Activated CD4-positive, CD25-positive, alpha-beta regulatory T cell treated with anti-CD3 and anti-CD28 coated beads, Interleukin-2, amount 50 U/mL, for 24 hours (primary cell): ENCODE results near the gene KIF1A.
A peak's percentile ranks its signal among the peaks of the same experiment; 100 is the strongest.

Experiments used
- ATAC-seq, 2 donors: fragments of 150-1000 bp; cut with Tn5 transposase; one replicate each; pipeline ENCODE4 v1.10.0; 2021; ENCODE audit warnings: mild to moderate bottlenecking in 1 of 2, moderate library complexity in 1 of 2

The KIF1A gene, protein sequence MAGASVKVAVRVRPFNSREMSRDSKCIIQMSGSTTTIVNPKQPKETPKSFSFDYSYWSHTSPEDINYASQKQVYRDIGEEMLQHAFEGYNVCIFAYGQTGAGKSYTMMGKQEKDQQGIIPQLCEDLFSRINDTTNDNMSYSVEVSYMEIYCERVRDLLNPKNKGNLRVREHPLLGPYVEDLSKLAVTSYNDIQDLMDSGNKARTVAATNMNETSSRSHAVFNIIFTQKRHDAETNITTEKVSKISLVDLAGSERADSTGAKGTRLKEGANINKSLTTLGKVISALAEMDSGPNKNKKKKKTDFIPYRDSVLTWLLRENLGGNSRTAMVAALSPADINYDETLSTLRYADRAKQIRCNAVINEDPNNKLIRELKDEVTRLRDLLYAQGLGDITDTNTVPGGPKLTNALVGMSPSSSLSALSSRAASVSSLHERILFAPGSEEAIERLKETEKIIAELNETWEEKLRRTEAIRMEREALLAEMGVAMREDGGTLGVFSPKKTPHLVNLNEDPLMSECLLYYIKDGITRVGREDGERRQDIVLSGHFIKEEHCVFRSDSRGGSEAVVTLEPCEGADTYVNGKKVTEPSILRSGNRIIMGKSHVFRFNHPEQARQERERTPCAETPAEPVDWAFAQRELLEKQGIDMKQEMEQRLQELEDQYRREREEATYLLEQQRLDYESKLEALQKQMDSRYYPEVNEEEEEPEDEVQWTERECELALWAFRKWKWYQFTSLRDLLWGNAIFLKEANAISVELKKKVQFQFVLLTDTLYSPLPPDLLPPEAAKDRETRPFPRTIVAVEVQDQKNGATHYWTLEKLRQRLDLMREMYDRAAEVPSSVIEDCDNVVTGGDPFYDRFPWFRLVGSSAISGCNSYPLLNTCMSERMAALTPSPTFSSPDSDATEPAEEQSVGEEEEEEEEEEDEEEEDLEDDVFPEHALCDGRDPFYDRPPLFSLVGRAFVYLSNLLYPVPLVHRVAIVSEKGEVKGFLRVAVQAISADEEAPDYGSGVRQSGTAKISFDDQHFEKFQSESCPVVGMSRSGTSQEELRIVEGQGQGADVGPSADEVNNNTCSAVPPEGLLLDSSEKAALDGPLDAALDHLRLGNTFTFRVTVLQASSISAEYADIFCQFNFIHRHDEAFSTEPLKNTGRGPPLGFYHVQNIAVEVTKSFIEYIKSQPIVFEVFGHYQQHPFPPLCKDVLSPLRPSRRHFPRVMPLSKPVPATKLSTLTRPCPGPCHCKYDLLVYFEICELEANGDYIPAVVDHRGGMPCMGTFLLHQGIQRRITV (N-terminal part only)

GRCh38 chr2:240819858-240820606 lies at the start of gene KIF1A:
Gene KIF1A, minus strand, starts transcription at chr2:240820219. Its CDS starts 22,467 bp downstream, at chr2:240797752.
- ATAC-seq, result no peak

DNA sequence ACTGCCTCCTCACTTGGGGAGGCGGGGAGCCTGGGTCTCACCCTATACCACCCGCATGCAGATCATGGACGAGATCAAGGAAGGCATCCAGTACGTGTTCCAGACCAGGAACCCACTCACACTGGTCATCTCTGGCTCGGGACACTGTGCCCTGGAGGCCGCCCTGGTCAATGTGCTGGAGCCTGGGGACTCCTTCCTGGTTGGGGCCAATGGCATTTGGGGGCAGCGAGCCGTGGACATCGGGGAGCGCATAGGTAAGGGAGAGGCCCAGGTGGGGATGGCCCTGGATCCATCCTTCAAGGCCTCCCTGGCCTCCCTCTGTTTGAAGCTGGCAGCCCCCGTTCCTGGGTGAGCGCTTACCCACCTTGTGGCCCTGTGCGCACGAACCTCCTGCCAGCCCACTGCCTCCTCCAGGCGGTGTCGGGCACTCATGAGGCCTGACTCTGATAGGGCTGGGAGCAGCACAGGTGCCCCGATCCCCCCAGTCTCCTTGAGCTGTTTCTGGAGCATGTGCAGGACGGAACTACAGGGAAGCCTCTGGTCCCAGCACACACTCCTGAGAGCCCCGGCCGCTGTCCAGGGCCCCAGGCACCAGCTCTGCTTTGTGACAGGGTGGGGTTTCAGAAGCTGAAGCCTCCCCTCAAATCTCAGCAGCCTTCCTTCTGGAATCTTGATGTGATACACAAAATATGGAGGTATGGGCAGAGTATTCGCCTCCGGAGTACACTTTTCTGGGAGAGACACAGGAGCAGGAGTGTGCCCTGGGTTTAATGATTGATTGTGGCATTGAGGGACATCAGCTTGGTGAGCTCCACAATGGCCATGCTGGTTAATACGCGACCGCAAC lies 49.3 kb upstream of the KIF1A start:
- ATAC-seq, result no peak

- ATAC-seq, result no peak
Observed at GRCh38 chr2:240868286-240869108, 48.5 kb upstream of the KIF1A start, which contains the start of gene AGXT. Gene AGXT, plus strand, starts transcription at chr2:240868824. Its CDS starts 42 bp downstream, at chr2:240868866.

- ATAC-seq, result no peak
Observed at GRCh38 chr2:240865391-240865790, 45.4 kb upstream of the KIF1A start.

DNA sequence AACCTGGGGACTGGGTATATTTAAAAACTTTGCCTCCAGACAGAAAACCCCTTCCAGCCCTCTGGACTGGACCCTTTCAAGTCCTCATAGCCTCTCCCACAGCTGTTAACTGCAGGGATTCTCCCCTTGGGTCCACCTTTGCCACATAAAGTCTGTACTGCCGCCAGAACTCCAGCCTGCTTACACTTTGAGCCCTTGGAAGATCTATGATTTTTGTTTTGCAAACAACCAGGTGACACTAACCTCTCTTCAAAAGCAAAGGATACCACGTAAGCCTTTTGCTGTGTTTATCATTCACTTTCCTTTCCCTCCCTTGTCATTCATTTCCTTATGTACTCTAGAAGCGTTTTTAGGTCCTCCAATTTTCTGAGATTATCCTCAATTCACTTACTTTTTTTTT lies 44.5 kb upstream of the KIF1A start:
- no peak for ATAC-seq

DNA sequence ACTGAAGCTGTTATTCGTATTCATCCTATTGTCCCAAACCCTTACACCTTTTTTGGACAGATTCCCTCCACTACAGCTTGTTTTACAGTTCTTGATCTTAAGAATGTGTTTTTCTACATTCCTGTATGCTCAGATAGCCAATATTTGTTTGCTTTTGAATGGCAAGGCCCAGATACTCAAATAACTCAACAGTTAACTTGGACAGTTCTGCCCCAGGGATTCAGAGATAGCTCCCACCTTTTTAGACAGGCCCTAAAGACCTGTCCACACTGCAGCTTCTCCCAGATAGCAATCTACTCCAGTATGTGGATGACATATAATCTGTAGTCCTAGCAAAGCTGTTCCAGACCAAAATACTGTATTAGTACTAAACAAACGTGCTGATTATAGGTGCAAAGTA lies 41.5 kb upstream of the KIF1A start:
- ATAC-seq, result no peak

GRCh38 chr2:240858871-240859270 lies 38.9 kb upstream of the KIF1A start:
- no peak for ATAC-seq

DNA sequence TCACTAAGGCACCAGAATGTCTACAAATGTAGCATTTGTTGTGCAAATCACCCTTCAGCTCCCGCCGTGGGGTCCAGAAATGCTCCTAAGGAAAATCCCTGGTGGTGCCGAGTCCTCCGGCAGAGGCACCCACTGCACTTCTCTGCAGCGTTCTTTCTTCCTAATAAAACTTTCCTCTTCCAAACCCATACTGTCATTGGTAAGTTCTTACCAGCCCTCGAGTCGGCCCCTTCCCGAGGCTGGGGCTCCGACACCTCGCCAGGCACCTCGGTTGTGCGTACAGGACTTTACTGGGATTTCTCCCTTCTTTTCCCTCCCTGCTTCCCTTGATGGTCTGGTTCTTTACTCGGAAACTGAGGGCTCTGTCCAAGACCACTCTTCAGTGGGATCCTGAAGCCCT lies 38.3 kb upstream of the KIF1A start:
- no peak for ATAC-seq

GRCh38 chr2:240857039-240858008 lies 37.3 kb upstream of the KIF1A start:
- ATAC-seq, result no peak

DNA sequence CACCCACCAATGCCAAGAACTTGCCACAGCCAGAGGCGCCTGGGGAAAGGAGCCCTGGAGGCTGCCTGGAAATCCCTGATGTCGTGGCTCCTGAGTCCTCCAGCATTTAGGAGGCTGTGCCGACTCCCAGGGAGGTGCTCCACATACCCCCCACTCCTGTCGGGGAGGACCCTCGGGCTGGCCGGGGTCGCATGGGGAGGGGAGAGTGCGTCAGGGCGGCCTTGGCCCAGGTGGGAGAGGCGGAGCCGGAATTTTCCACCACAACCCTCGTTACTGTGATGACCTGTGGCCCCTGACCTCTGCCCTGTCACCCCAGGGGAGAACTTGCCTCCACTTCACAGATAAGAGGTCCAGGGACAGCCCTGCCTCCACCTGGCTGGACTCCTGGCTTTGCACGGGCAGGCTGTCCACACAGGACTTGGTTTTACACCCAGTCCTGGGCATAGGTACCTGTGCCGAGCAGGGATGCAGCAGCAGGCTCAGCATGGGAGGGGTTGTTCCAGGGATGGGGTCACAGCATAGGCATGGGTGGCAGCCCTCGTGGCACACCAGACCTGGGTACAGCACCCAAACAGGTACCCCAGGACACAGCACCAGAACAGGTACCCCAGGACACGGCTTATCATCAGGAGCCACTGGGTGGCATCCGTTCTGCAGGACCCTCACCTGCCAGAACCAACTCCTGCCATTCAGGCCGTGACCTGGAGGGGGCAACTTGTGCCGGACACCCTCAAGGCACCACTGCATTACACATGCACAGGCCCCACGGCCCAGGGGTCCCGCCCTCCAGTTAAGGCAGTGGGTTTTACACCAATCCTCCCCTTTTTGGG lies 36.3 kb upstream of the KIF1A start:
- ATAC-seq, result no peak

DNA sequence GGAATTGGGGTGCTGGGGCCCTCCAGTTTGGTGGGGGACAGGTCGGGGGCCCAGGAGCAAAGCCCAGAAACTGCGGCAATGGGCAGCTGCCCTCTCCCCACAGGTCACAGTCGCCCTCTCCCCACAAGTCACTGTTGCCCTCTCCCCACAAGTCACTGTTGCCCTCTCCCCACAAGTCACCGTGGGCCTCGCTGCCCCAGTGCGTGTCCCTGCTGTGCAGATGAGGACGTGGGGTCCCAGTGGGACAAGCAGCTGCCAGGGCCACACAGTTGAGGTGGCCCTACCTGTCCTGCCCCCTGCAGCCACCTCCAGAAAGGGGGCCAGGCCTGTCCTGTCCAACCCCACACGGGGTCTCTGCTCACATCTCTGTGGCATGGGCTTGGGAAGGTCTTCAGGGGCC lies 35.7 kb upstream of the KIF1A start:
- no peak for ATAC-seq

DNA sequence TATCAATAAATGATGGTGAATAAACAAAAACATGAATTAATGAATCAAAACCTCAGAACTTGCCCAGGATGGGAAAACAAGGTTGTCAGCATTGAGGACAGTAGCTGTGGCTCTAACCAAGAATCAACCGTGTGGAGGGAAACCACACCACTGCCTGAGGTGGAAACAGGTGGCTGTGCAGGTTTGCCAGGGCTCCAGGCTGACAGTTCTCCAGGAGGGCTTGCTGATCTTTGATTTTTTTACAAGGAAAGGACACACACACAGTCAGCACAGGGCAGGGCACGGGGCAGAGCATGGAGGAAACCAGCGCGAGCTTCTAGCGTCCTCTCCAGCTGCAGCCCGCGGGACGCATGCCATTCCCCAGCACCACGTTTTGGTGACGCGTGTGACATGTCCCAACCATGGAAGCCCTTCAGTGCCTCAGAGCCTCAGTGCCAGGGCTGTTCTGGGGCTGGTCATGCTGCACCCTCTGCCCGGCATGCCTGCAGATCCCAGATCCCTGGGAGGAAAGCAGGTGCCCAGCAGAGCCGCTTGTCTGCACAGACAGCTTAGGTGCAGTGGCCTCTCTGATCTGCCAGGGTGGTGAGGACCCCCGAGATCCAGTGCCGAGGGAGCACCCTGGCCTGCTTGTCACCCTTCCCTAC lies 32.8 kb upstream of the KIF1A start:
- ATAC-seq, result no peak

GRCh38 chr2:240851078-240851991 lies 31.3 kb upstream of the KIF1A start:
- ATAC-seq, result peak; percentile 89 to 90

GRCh38 chr2:240850756-240851077 lies 30.7 kb upstream of the KIF1A start:
- ATAC-seq, result no peak

GRCh38 chr2:240850026-240850425 lies 30.0 kb upstream of the KIF1A start:
- ATAC-seq, result no peak

- no peak for ATAC-seq
Observed at GRCh38 chr2:240848900-240849680, 29.1 kb upstream of the KIF1A start.
